Stimulated activated CD8-positive, alpha-beta memory T cell treated with anti-CD3 and anti-CD28 coated beads, Interleukin-12 subunit alpha, Interleukin-12 subunit beta, amount 100 ng/mL, for 24 hours (primary cell): Measurements from ENCODE around the gene MPHOSPH9.

ENCODE experiments used
- DNase-seq: peaks from one replicate; pipeline ENCODE4 v3.0.0-alpha.2; 2020; ENCODE audit errors: extremely low read depth

MPHOSPH9 gene

GRCh38 chr12:123232807-123233504 lies at the start of gene MPHOSPH9, which contains the start of gene MTRFR:
Gene MPHOSPH9 (minus strand): TSS chr12:123233141. CDS start chr12:123230364, 2,777 bp downstream.
Gene MTRFR (plus strand): TSS chr12:123233436. CDS start chr12:123253675, 20,239 bp downstream.
- DNase-seq, result peak; percentile 95

GRCh38 chr12:123282111-123282510 lies 49.2 kb upstream of the MPHOSPH9 start:
- no peak for DNase-seq

GRCh38 chr12:123280971-123281370 lies 48.0 kb upstream of the MPHOSPH9 start:
- no peak for DNase-seq

GRCh38 chr12:123278101-123278627 lies 45.2 kb upstream of the MPHOSPH9 start:
- DNase-seq, result no peak

- no peak for DNase-seq
Measured at GRCh38 chr12:123273166-123273565, 40.2 kb upstream of the MPHOSPH9 start.

GRCh38 chr12:123271001-123271668 lies 38.2 kb upstream of the MPHOSPH9 start:
- DNase-seq, result peak; percentile 45

- DNase-seq, result no peak
Measured at GRCh38 chr12:123270214-123271000, 37.5 kb upstream of the MPHOSPH9 start.

GRCh38 chr12:123269896-123270213 lies 36.9 kb upstream of the MPHOSPH9 start:
- no peak for DNase-seq

- DNase-seq, result no peak
Measured at GRCh38 chr12:123269395-123269892, 36.5 kb upstream of the MPHOSPH9 start.

GRCh38 chr12:123268850-123269249 lies 35.9 kb upstream of the MPHOSPH9 start:
- DNase-seq, result no peak

GRCh38 chr12:123267991-123268843 lies 35.3 kb upstream of the MPHOSPH9 start:
- no peak for DNase-seq

GRCh38 chr12:123267335-123267920 lies 34.5 kb upstream of the MPHOSPH9 start:
- no peak for DNase-seq

GRCh38 chr12:123266679-123267277 lies 33.8 kb upstream of the MPHOSPH9 start:
- no peak for DNase-seq

GRCh38 chr12:123265851-123266678 lies 33.1 kb upstream of the MPHOSPH9 start:
- DNase-seq, result no peak

GRCh38 chr12:123264642-123265041 lies 31.7 kb upstream of the MPHOSPH9 start:
- DNase-seq, result no peak

- DNase-seq, result no peak
Measured at GRCh38 chr12:123263196-123263817, 30.4 kb upstream of the MPHOSPH9 start.

GRCh38 chr12:123261196-123261595 lies 28.3 kb upstream of the MPHOSPH9 start:
- no peak for DNase-seq

GRCh38 chr12:123260081-123260480 lies 27.1 kb upstream of the MPHOSPH9 start:
- DNase-seq, result no peak

GRCh38 chr12:123258593-123258992 lies 25.7 kb upstream of the MPHOSPH9 start:
- DNase-seq, result no peak
